Activated T-cell treated with anti-CD3 and anti-CD28 coated beads, Interleukin-2, amount 50 U/mL, for 72 hours (primary cell): ENCODE results near the gene MSGN1. TPM values are rescaled to one million over a fixed set of nuclear protein-coding genes. Genes with fewer than 3 reads are reported as not detected.
"Not testable (repeated sequence)": the region's sequence is repeated elsewhere in the genome, so short reads cannot be mapped to it uniquely, and the experiment has no call there.

Source experiments
- ATAC-seq, 2 donors: fragments of 150-1000 bp; cut with Tn5 transposase; replicated peaks in 1 of 2; 2 replicates each; pipeline ENCODE4 v1.10.0; 2021; ENCODE audit warnings: moderate library complexity in 2 of 2, mild to moderate bottlenecking in 1 of 2
- DNase-seq, 2 donors: peaks; one replicate each; pipeline ENCODE4 v3.0.0; 2021 to 2022; ENCODE audit warnings: mixed read lengths in 1 of 2
- H3K27ac Mint-ChIP-seq: one replicate; pipeline ENCODE4 v1.8.0; 2022; ENCODE audit warnings: mild to moderate bottlenecking, moderate library complexity, mixed read lengths
- H3K27me3 Mint-ChIP-seq: one replicate; pipeline ENCODE4 v1.8.0; 2022; ENCODE audit warnings: low read depth, mixed read lengths
- H3K36me3 Mint-ChIP-seq, 2 donors: one replicate each; pipeline ENCODE4 v1.8.0; 2022; ENCODE audit warnings: mixed read lengths in 2 of 2, mild to moderate bottlenecking in 1 of 2; ENCODE audit not compliant: insufficient read depth in 2 of 2
- H3K4me1 Mint-ChIP-seq: one replicate; pipeline ENCODE4 v1.8.0; 2022; ENCODE audit warnings: low read depth, mixed read lengths
- H3K4me3 Mint-ChIP-seq, 2 donors: one replicate each; pipeline ENCODE4 v1.8.0; 2022; ENCODE audit warnings: mild to moderate bottlenecking in 2 of 2, mixed read lengths in 2 of 2, moderate library complexity in 2 of 2
- H3K9me3 Mint-ChIP-seq, 2 donors: one replicate each; pipeline ENCODE4 v1.8.0; 2022; ENCODE audit warnings: mixed read lengths in 2 of 2
- total RNA-seq, 2 donors: library from RNA; stranded (reverse); gene quantifications; one replicate each; pipeline ENCODE4 v1.2.3, GENCODE V29; 2022

Gene MSGN1
- total RNA-seq, 2 donors from 2014 or later: not detected

DNA sequence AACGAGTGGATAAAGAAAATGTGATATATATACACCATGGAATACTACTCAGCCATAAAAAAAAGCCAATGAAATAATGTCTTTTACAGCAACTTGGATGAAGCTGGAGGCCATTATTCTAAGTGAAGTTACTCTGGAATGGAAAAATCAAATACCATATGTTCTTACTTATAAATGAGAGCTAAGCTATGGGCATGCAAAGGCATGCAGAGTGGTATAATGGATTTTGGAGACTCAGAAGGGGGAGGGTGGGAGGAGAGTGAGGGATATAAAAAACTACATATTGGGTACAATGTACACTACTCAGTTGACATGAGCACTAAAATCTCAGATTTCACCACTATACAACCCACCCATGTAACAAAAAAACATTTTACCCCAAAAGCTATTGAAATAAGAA, 1.7 kb upstream of the MSGN1 start:
- H3K4me3 Mint-ChIP-seq: no peak overlapping the region
- no peaks in the 10 kb centered on the region for H3K36me3 Mint-ChIP-seq
- no peaks in the 10 kb centered on the region for H3K4me1 Mint-ChIP-seq
- H3K27me3 Mint-ChIP-seq: peaks cover 11% of the 10 kb centered on the region
- ATAC-seq: no peak
- H3K27ac Mint-ChIP-seq: no peak overlapping the region
- H3K9me3 Mint-ChIP-seq: no peaks in the 10 kb centered on the region
- DNase-seq: no peak

- ATAC-seq: no peak
- peaks cover 21% of the 10 kb centered on the region for H3K27me3 Mint-ChIP-seq
- H3K27ac Mint-ChIP-seq: no peak overlapping the region
- H3K4me1 Mint-ChIP-seq: no peaks in the 10 kb centered on the region
- H3K9me3 Mint-ChIP-seq: no peaks in the 10 kb centered on the region
- no peak for DNase-seq
- H3K4me3 Mint-ChIP-seq: no peak overlapping the region
- H3K36me3 Mint-ChIP-seq: no peaks in the 10 kb centered on the region
Measured at GRCh38 chr2:17815468-17816184, 634 bp upstream of the MSGN1 start.

GRCh38 chr2:17818235-17818815, 2.1 kb downstream of the MSGN1 start:
- Mint-ChIP-seq H3K27ac (no peak overlapping the region), H3K36me3 (no peaks in the 10 kb centered on the region), H3K4me3 (no peak overlapping the region), H3K9me3 (no peaks in the 10 kb centered on the region), H3K27me3 (peaks cover 21% of the 10 kb centered on the region), H3K4me1 (peaks cover 6% of the 10 kb centered on the region)
- no peak for DNase-seq
- no peak for ATAC-seq

- Mint-ChIP-seq H3K27ac (no peak overlapping the region), H3K4me3 (no peak overlapping the region), H3K36me3 (no peaks in the 10 kb centered on the region), H3K4me1 (peaks cover 6% of the 10 kb centered on the region), H3K27me3 (peaks cover 18% of the 10 kb centered on the region), H3K9me3 (peaks cover 0 to 1% of the 10 kb centered on the region in 2 donors)
- no peak for ATAC-seq
- DNase-seq: no peak
Measured at GRCh38 chr2:17821080-17821479, 4.8 kb downstream of the MSGN1 start.

- DNase-seq (no peak), ATAC-seq (no peak)
- Mint-ChIP-seq H3K4me1 (peaks cover 6% of the 10 kb centered on the region), H3K27ac (no peak overlapping the region), H3K9me3 (peaks cover 0 to 1% of the 10 kb centered on the region in 2 donors), H3K36me3 (no peaks in the 10 kb centered on the region), H3K27me3 (peaks cover 23% of the 10 kb centered on the region), H3K4me3 (no peak overlapping the region)
Measured at GRCh38 chr2:17821535-17822444, 5.5 kb downstream of the MSGN1 start.

DNA sequence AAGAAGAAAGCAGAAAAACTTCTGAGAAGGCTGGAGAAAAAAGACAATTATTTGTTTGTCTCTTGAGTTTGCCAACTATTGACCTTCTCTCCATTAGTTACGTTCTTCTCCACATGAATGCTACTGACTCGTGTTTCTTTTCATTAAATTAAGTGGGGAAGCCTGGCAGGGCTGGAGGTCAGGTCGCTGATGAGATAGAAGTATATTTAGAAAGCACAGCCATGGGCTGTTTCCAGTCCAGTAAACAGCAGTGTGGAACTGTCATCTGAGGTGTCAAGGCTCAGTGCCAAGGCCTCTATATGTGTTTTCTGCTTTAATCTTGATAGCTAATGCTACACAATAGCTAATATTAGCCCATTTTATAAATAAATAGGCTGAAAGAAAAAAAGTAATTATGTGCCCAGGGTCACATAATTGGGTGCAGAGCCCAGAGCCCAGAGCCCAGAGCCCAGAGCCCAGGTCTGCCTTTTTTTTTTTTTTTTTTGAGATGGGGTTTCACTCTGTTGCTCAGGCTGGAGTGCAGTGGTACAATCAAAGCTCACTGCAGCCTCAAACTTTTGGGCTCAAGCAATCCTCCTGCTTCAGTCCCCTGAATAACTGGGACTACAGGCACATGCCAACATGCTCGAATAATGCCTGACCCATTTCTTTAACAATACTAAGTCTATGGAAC, 6.3 kb downstream of the MSGN1 start:
- no peak for ATAC-seq

DNA sequence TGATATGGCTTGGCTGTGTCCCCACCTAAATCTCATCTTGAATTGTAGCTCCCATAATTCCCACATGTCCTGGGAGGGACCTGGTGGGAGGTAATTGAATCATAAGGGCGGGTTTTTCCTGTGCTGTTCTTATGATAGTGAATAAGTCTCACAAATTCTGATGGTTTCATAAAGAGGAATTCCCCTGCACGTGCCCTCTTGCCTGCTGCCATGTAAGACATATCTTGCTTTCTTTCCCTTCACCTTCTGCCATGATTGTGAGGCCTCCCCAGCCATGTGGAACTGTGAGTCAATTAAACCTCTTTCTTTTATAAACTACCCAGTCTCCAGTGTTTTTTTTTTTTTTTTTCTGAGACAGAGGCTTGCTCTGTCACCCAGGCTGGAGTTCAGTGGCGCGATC, 7.4 kb downstream of the MSGN1 start:
- H3K27ac Mint-ChIP-seq, H3K4me3 Mint-ChIP-seq, H3K4me1 Mint-ChIP-seq, H3K9me3 Mint-ChIP-seq, ATAC-seq, DNase-seq, H3K36me3 Mint-ChIP-seq: not testable (repeated sequence)
- H3K27me3 Mint-ChIP-seq: peaks cover 27% of the 10 kb centered on the region

More for the DNA sequence above, 6.3 kb downstream of the MSGN1 start:
- Mint-ChIP-seq H3K4me1 (peaks cover 6% of the 10 kb centered on the region), H3K4me3 (no peak overlapping the region), H3K27me3 (peaks cover 25% of the 10 kb centered on the region), H3K27ac (no peak overlapping the region), H3K36me3 (no peaks in the 10 kb centered on the region), H3K9me3 (peaks cover 0 to 1% of the 10 kb centered on the region in 2 donors)
- DNase-seq: no peak

DNA sequence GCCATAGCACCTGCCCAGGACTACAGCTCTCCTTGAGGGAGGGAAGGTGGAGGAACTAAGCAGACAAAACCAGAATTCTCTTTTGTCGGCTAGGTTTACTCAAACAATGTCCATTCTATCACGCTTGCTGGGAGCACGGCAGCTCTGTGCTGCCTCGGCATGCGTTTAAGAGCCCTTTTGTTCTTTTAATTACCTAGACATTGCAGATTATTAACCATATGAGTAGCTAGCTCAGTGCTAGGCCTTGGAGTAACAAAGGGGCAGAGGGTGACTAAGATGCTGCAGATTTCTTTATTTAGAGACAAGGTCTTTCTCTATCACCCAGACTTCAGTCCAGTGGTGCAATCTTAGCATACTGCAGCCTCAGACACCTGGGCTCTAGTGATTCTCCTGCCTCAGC, 11.1 kb downstream of the MSGN1 start:
- Mint-ChIP-seq H3K36me3 (no peaks in the 10 kb centered on the region), H3K4me3 (no peak overlapping the region), H3K9me3 (peaks cover 0 to 1% of the 10 kb centered on the region in 2 donors), H3K4me1 (peaks cover 5% of the 10 kb centered on the region), H3K27ac (no peak overlapping the region), H3K27me3 (peaks cover 41% of the 10 kb centered on the region)
- no peak for ATAC-seq
- no peak for DNase-seq

DNA sequence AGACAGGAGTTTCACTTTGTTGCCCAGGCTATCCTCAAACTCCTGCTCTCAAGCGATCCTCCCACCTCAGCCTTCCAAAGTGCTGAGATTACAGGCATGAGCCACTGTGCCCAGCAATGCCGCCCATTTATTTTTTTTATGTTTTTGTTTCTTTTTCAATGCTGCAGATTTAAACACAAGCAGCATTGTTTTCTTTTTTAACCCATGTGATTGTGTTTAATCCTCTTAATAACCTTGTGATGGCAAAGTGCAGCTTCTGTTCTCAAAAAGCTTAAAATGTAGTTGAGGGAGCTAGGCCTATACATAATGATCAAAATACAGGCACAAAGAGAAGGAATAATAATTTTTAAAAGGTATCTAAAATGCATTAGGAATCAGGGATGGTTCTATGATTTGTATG, 11.5 kb downstream of the MSGN1 start:
- no peak for ATAC-seq
- H3K9me3 Mint-ChIP-seq: peaks cover 0 to 1% of the 10 kb centered on the region in 2 donors
- no peak overlapping the region for H3K27ac Mint-ChIP-seq
- peaks cover 5% of the 10 kb centered on the region for H3K4me1 Mint-ChIP-seq
- no peaks in the 10 kb centered on the region for H3K36me3 Mint-ChIP-seq
- no peak for DNase-seq
- no peak overlapping the region for H3K4me3 Mint-ChIP-seq
- H3K27me3 Mint-ChIP-seq: peaks cover 42% of the 10 kb centered on the region

GRCh38 chr2:17830053-17831034, 14.1 kb downstream of the MSGN1 start:
- Mint-ChIP-seq H3K27ac (no peak overlapping the region), H3K9me3 (no peaks in the 10 kb centered on the region), H3K4me1 (peaks cover 5% of the 10 kb centered on the region), H3K27me3 (peaks cover 42% of the 10 kb centered on the region), H3K4me3 (peak overlapping the region; percentile 17 to 33), H3K36me3 (no peaks in the 10 kb centered on the region)
- peak; percentile 47 to 66 for DNase-seq
- ATAC-seq: peak; percentile 54 to 66

- ATAC-seq: no peak
- Mint-ChIP-seq H3K27ac (no peak overlapping the region), H3K36me3 (no peaks in the 10 kb centered on the region), H3K4me1 (peaks cover 3% of the 10 kb centered on the region), H3K9me3 (no peaks in the 10 kb centered on the region), H3K4me3 (no peak overlapping the region), H3K27me3 (peaks cover 16% of the 10 kb centered on the region)
- no peak for DNase-seq
Measured at GRCh38 chr2:17835516-17835915, 19.3 kb downstream of the MSGN1 start.

DNA sequence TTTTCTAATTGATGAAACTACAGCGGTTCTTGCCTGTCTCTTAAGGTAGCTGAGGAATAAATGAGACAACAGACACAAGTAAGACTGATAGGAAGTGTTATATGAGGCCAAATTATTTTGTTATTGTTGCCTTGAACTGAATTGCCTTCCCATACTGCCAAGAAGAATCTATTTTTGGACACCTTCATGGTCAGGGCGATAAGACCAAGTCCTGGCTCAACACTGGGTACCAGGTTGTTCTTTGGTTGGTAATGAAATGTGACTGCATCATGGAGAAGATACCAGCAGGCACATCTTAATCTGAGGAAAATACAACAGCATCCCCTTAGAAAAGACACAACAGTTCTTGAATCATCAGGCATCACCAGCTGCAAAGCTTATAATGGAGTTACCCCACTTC, 23.7 kb downstream of the MSGN1 start:
- Mint-ChIP-seq H3K27me3 (peaks cover 8% of the 10 kb centered on the region), H3K36me3 (no peaks in the 10 kb centered on the region), H3K4me1 (no peaks in the 10 kb centered on the region), H3K9me3 (no peaks in the 10 kb centered on the region), H3K27ac (no peak overlapping the region), H3K4me3 (no peak overlapping the region)
- DNase-seq (no peak), ATAC-seq (no peak)
